RWPE2 (cell line): ENCODE results near the gene NIT2.
"Not testable (repeated sequence)": the region's sequence is repeated elsewhere in the genome, so short reads cannot be mapped to it uniquely, and the experiment has no call there.

Source experiments
- ATAC-seq: fragments of 200-7000 bp; cut with Tn5 transposase; 3 replicates; pipeline ENCODE4 v1.9.1; 2021; ENCODE audit warnings: low read depth
- DNase-seq: peaks from one replicate; pipeline ENCODE4 v3.0.0-alpha.2; 2020; ENCODE audit warnings: low spot score
- H3K27ac ChIP-seq: fragments of 450-650 bp; 2 replicates; pipeline ENCODE4 v1.5.1; 2017; ENCODE audit warnings: mild to moderate bottlenecking; ENCODE audit not compliant: poor library complexity, severe bottlenecking
- H3K27me3 ChIP-seq: fragments of 250-450 bp; sonication (Bioruptor Pico); 2 replicates; pipeline ENCODE4 v1.5.1; 2021; ENCODE audit warnings: mild to moderate bottlenecking, moderate library complexity; ENCODE audit not compliant: insufficient read depth, poor library complexity, severe bottlenecking
- H3K36me3 ChIP-seq: fragments of 250-450 bp; sonication (Bioruptor Pico); 2 replicates; pipeline ENCODE4 v1.5.1; 2020; ENCODE audit warnings: low read depth, mild to moderate bottlenecking, moderate library complexity
- H3K4me1 ChIP-seq: fragments of 250-450 bp; sonication (Bioruptor Pico); 2 replicates; pipeline ENCODE4 v1.5.1; 2021; ENCODE audit warnings: mild to moderate bottlenecking, moderate library complexity; ENCODE audit not compliant: insufficient read depth, poor library complexity, severe bottlenecking
- H3K4me3 ChIP-seq: fragments of 250-450 bp; sonication (Bioruptor Pico); 2 replicates; pipeline ENCODE4 v1.5.1; 2021; ENCODE audit warnings: mild to moderate bottlenecking, moderate library complexity; ENCODE audit not compliant: severe bottlenecking
- H3K9me3 ChIP-seq: fragments of 250-450 bp; sonication (Bioruptor Pico); 2 replicates; pipeline ENCODE4 v1.5.1; 2021; ENCODE audit warnings: mild to moderate bottlenecking, moderate library complexity; ENCODE audit not compliant: severe bottlenecking
- TF ChIP-seq, protein P1 (sequence below): fragments of 450-650 bp; IDR thresholded peaks from one replicate; pipeline ENCODE4 v1.5.1; 2017; ENCODE audit warnings: mild to moderate bottlenecking, moderate library complexity; ENCODE audit not compliant: poor library complexity, severe bottlenecking

Gene NIT2

DNA sequence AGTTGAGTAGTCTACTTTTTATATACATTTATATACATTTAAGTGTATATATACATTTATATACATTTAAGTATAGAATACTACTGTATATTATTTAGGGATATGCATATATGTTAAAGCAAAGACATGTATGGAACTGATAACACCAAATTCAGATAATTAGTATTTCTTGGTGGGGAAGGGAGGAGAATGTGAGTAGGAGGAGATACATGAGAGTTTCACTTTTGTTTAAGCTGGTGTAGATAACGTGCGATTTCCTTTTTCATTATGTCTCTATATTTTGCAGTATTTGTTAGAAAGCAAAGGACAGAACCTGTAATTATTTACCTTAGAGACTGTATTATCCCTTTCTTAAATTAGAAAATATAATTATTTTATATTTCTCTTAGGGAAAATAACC, 16.6 kb upstream of the NIT2 start:
- Histone ChIP-seq H3K4me3 (no peak overlapping the region), H3K9me3 (no peaks in the 10 kb centered on the region), H3K27me3 (no peaks in the 10 kb centered on the region), H3K36me3 (peaks cover 84% of the 10 kb centered on the region), H3K4me1 (no peaks in the 10 kb centered on the region), H3K27ac (no peak overlapping the region)
- TF ChIP-seq, protein P1, sequence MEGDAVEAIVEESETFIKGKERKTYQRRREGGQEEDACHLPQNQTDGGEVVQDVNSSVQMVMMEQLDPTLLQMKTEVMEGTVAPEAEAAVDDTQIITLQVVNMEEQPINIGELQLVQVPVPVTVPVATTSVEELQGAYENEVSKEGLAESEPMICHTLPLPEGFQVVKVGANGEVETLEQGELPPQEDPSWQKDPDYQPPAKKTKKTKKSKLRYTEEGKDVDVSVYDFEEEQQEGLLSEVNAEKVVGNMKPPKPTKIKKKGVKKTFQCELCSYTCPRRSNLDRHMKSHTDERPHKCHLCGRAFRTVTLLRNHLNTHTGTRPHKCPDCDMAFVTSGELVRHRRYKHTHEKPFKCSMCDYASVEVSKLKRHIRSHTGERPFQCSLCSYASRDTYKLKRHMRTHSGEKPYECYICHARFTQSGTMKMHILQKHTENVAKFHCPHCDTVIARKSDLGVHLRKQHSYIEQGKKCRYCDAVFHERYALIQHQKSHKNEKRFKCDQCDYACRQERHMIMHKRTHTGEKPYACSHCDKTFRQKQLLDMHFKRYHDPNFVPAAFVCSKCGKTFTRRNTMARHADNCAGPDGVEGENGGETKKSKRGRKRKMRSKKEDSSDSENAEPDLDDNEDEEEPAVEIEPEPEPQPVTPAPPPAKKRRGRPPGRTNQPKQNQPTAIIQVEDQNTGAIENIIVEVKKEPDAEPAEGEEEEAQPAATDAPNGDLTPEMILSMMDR, result no peak
- ATAC-seq, result no peak
- DNase-seq, result no peak

DNA sequence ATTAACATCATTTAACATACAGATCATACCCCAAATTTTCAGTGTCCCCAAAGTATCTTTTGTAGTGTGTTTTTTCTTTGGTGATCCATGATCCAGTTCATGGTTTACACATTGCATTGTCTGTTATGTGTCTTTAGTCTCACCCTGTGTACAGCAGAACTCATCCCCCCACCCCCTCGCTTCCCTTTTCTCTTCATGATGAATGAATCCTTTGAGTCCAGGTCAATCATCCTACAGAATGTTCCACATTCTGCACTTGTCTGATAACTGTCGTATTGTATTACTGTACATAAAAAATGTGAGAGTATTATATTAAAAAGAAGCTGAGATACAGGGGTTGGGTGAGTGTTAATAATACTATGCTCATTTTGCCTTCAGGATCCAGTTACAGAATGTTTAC, 14.6 kb upstream of the NIT2 start:
- no peaks in the 10 kb centered on the region for H3K27me3 ChIP-seq
- H3K36me3 ChIP-seq, result peaks cover 89% of the 10 kb centered on the region
- no peak overlapping the region for H3K27ac ChIP-seq
- H3K4me1 ChIP-seq, result no peaks in the 10 kb centered on the region
- H3K9me3 ChIP-seq, result no peaks in the 10 kb centered on the region
- ATAC-seq, result no peak
- DNase-seq, result no peak
- TF ChIP-seq, protein P1, result no peak
- no peak overlapping the region for H3K4me3 ChIP-seq

DNA sequence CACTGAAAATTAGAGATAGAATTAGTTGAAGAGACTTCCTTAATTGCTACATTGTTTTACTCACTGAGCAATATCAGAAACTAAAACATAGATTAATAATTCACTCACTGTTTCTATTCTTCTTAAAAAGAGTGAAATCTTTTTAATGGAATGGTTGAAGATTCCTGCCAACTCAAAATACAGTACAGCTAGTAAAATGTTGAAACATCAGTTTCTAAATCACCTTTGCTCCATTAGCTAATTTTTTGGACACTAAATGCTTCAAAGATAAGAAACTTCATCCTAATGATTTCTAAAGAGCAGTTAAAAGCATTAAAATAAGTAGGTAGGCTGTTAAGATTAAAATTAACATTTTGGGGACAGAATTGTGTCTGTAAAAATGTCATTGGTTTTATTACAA, 10.5 kb upstream of the NIT2 start:
- Histone ChIP-seq H3K4me1 (no peaks in the 10 kb centered on the region), H3K27ac (no peak overlapping the region), H3K36me3 (peaks cover 67% of the 10 kb centered on the region), H3K4me3 (no peak overlapping the region), H3K9me3 (no peaks in the 10 kb centered on the region), H3K27me3 (no peaks in the 10 kb centered on the region)
- TF ChIP-seq, protein P1, result no peak
- ATAC-seq (no peak), DNase-seq (no peak)

DNA sequence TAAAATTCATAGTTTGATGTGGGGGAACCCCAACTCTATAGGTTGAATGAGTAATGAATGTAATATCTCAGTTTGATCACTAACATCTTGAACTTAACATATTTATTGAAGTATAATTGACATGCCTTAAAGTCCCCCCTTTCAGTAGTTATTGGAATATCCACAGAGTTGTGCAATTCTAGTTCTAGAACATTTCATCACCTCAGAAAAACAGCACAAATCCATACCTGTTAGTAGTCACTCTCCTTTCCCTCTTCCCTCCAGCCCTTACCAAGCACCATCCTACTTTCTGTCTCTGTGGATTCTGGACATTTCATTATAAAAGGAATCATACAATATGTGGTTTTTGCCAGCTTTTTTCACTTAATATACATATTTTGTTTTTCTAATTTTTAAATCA, 8.7 kb upstream of the NIT2 start:
- TF ChIP-seq, protein P1, result no peak
- ATAC-seq, result no peak
- H3K36me3 ChIP-seq, result peaks cover 49% of the 10 kb centered on the region
- no peak overlapping the region for H3K4me3 ChIP-seq
- H3K27me3 ChIP-seq, result no peaks in the 10 kb centered on the region
- no peaks in the 10 kb centered on the region for H3K4me1 ChIP-seq
- no peak for DNase-seq
- H3K27ac ChIP-seq, result no peak overlapping the region
- no peaks in the 10 kb centered on the region for H3K9me3 ChIP-seq

DNA sequence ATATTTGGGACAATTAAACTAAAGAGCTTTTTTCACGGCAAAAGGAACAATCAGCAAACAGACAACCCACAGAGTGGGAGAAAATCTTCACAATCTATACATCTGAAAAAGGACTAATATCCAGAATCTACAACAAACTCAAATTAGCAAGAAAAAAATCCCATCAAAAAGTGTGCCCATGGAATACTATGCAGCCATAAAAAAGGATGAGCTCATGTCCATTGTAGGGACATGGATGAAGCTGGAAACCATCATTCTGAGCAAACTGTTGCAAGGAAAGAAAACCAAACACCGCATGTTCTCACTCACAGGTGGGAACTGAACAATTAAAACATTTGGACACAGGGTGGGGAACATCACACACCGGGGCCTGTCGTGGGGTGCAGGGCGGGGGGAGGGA, 7.2 kb upstream of the NIT2 start:
- not testable (repeated sequence) for H3K27me3 ChIP-seq, ATAC-seq, H3K27ac ChIP-seq, DNase-seq, H3K4me3 ChIP-seq, H3K4me1 ChIP-seq, H3K9me3 ChIP-seq
- H3K36me3 ChIP-seq, result peaks cover 36% of the 10 kb centered on the region
